HL-60 (cell line): ENCODE measurements around the gene JAKMIP1.

Experiments
- GABPA ChIP-seq: IDR thresholded peaks from 2 replicates; pipeline ENCODE4 v1.6.1; 2012; ENCODE audit warnings: low read depth
- POLR2AphosphoS5 ChIP-seq: IDR thresholded peaks from 2 replicates; pipeline ENCODE4 v1.6.1; 2012; ENCODE audit warnings: low read depth
- TF ChIP-seq, protein P1 (sequence below): IDR thresholded peaks from one replicate; pipeline ENCODE4 v1.5.1; 2011; ENCODE audit warnings: low read length, control low read depth, inconsistent platforms; ENCODE audit not compliant: insufficient read depth
- TF ChIP-seq, protein P2 (sequence below): IDR thresholded peaks from 2 replicates; pipeline ENCODE4 v1.6.1; 2012; ENCODE audit warnings: low read depth; ENCODE audit not compliant: insufficient replicate concordance

DNA sequence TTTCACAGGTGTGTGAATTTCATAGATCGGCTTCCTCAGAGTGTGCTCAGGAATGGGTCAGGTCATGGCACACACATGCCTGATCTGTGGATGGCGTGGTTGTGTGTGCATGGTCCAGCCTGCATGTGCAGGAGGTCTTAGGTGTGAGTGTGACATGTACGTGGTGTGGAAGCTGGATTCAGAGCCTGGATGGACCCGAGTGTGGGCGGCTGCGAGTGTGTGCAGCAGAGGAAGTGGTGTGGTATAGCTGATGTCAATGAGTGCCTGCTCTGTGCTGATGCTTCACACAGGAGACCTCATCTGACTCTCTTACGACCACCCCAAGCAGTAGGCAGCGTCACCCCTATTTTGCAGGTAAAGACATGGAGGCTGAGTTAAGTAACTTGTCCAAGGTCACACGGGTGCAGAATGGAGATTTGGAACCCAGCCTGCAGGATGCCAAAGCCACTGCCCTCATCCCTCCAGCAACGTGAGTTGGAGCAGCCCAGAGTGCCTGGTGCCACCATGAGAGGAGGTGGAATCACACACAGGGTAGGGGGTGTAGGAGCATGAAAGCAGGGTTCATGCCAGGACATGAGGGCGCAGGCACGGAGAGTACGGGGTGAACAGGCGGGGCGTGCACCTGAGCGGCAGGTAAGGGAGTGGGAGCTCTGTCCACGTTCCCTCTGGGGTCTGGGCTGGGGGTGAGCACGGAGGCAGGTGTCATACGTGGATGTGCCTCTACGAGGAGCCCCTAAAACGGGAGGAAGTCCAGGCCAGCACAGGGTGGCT lies 157.9 kb downstream of the JAKMIP1 start:
- TF ChIP-seq, protein P1, sequence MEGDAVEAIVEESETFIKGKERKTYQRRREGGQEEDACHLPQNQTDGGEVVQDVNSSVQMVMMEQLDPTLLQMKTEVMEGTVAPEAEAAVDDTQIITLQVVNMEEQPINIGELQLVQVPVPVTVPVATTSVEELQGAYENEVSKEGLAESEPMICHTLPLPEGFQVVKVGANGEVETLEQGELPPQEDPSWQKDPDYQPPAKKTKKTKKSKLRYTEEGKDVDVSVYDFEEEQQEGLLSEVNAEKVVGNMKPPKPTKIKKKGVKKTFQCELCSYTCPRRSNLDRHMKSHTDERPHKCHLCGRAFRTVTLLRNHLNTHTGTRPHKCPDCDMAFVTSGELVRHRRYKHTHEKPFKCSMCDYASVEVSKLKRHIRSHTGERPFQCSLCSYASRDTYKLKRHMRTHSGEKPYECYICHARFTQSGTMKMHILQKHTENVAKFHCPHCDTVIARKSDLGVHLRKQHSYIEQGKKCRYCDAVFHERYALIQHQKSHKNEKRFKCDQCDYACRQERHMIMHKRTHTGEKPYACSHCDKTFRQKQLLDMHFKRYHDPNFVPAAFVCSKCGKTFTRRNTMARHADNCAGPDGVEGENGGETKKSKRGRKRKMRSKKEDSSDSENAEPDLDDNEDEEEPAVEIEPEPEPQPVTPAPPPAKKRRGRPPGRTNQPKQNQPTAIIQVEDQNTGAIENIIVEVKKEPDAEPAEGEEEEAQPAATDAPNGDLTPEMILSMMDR: no peak
- TF ChIP-seq GABPA (no peak), POLR2AphosphoS5 (no peak)
- TF ChIP-seq, protein P2, sequence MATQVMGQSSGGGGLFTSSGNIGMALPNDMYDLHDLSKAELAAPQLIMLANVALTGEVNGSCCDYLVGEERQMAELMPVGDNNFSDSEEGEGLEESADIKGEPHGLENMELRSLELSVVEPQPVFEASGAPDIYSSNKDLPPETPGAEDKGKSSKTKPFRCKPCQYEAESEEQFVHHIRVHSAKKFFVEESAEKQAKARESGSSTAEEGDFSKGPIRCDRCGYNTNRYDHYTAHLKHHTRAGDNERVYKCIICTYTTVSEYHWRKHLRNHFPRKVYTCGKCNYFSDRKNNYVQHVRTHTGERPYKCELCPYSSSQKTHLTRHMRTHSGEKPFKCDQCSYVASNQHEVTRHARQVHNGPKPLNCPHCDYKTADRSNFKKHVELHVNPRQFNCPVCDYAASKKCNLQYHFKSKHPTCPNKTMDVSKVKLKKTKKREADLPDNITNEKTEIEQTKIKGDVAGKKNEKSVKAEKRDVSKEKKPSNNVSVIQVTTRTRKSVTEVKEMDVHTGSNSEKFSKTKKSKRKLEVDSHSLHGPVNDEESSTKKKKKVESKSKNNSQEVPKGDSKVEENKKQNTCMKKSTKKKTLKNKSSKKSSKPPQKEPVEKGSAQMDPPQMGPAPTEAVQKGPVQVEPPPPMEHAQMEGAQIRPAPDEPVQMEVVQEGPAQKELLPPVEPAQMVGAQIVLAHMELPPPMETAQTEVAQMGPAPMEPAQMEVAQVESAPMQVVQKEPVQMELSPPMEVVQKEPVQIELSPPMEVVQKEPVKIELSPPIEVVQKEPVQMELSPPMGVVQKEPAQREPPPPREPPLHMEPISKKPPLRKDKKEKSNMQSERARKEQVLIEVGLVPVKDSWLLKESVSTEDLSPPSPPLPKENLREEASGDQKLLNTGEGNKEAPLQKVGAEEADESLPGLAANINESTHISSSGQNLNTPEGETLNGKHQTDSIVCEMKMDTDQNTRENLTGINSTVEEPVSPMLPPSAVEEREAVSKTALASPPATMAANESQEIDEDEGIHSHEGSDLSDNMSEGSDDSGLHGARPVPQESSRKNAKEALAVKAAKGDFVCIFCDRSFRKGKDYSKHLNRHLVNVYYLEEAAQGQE: no peak
